ENCODE data around the gene LRRK2. TPM values are rescaled to one million over a fixed set of nuclear protein-coding genes. Genes with fewer than 3 reads are reported as not detected.

LRRK2 gene
- total and polyA plus RNA-seq, 2 donors from 2014 or later = 8.6 to 110 TPM

DNA sequence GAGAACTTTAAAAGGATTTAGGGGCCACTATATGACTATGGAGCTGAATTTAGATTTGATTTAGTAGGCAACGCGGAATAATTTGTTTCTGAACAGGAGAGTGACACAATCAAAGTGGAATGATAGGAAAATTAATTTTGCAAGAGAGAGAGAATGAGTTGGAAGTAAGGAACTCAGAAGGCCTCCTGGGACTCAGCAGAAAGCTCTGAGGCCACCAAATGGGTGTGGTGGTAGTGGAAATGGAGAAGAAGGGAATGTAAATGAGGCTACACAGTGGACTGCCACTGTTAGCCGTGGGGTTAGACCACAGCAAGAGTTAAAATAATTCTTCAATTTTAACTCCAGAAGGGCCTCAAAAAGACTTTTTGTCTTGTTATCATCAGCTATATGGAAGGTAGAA lies 102.7 kb downstream of the LRRK2 start:
- FAIRE-seq = no peak
- H3K9ac ChIP-seq (ENCODE audit: low read length in 3 of 3) = no peak overlapping the region
- TF ChIP-seq, protein P1, sequence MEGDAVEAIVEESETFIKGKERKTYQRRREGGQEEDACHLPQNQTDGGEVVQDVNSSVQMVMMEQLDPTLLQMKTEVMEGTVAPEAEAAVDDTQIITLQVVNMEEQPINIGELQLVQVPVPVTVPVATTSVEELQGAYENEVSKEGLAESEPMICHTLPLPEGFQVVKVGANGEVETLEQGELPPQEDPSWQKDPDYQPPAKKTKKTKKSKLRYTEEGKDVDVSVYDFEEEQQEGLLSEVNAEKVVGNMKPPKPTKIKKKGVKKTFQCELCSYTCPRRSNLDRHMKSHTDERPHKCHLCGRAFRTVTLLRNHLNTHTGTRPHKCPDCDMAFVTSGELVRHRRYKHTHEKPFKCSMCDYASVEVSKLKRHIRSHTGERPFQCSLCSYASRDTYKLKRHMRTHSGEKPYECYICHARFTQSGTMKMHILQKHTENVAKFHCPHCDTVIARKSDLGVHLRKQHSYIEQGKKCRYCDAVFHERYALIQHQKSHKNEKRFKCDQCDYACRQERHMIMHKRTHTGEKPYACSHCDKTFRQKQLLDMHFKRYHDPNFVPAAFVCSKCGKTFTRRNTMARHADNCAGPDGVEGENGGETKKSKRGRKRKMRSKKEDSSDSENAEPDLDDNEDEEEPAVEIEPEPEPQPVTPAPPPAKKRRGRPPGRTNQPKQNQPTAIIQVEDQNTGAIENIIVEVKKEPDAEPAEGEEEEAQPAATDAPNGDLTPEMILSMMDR (IDR thresholded peaks at IDR 0.05; ENCODE audit: borderline replicate concordance, extremely low read depth, insufficient read depth) = no peak
- H3K4me3 ChIP-seq (ENCODE audit: low read length in 3 of 3) = no peak overlapping the region
- no peaks in the 10 kb centered on the region for H3K27me3 ChIP-seq (ENCODE audit: control insufficient read depth, insufficient read depth, low read length)
- H3K36me3 ChIP-seq (ENCODE audit: control insufficient read depth in 2 of 3, insufficient read depth in 3 of 3, low read length in 3 of 3) = peaks cover 0 to 14% (median 4%) of the 10 kb centered on the region in 3 donors
- peaks cover 0 to 6% (median 2%) of the 10 kb centered on the region in 3 donors for H3K9me3 ChIP-seq (ENCODE audit: control insufficient read depth in 2 of 3, insufficient read depth in 1 of 3, low read length in 3 of 3)
- no peak for DNase-seq
- no peaks in the 10 kb centered on the region for H3K4me1 ChIP-seq (ENCODE audit: control insufficient read depth in 2 of 3, insufficient read depth in 2 of 3, low read depth in 1 of 3, low read length in 3 of 3)
- no peak overlapping the region for H3K27ac ChIP-seq (ENCODE audit: low read depth in 2 of 2, low read length in 2 of 2)
- intact Hi-C loops (cut with DNase I) = no loop called here

DNA sequence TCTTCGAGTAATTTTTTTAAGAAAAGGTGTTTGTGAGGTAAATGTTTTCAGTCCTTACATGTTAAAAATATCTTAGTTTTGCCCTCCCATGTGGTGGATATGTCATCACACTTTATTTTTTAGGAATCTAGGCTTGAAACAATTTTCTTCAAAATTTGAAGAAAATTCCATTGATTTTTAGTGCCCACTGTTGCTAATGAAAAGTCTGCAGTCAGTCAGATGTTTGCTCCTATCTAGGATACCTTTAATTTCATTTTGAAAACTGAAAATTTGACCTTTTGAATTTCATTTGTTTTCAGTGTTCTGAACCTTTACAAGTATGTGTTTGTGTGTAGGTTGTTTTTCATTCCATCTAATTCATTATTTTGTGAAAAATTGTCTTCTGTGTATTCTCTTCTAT lies 105.4 kb downstream of the LRRK2 start:
- FAIRE-seq (no peak), DNase-seq (no peak)
- no peak overlapping the region for H3K9ac ChIP-seq (ENCODE audit: low read length in 3 of 3)
- peaks cover 2 to 26% (median 9%) of the 10 kb centered on the region in 3 donors for H3K36me3 ChIP-seq (ENCODE audit: control insufficient read depth in 2 of 3, insufficient read depth in 3 of 3, low read length in 3 of 3)
- intact Hi-C loops (cut with DNase I) = no loop called here
- no peak overlapping the region for H3K4me3 ChIP-seq (ENCODE audit: low read length in 3 of 3)
- H3K27ac ChIP-seq (ENCODE audit: low read depth in 2 of 2, low read length in 2 of 2) = no peak overlapping the region
- H3K4me1 ChIP-seq (ENCODE audit: control insufficient read depth in 2 of 3, insufficient read depth in 2 of 3, low read depth in 1 of 3, low read length in 3 of 3) = no peaks in the 10 kb centered on the region
- peaks cover 0 to 6% (median 2%) of the 10 kb centered on the region in 3 donors for H3K9me3 ChIP-seq (ENCODE audit: control insufficient read depth in 2 of 3, insufficient read depth in 1 of 3, low read length in 3 of 3)
- TF ChIP-seq, protein P1 (IDR thresholded peaks at IDR 0.05; ENCODE audit: borderline replicate concordance, extremely low read depth, insufficient read depth) = no peak
- no peaks in the 10 kb centered on the region for H3K27me3 ChIP-seq (ENCODE audit: control insufficient read depth, insufficient read depth, low read length)

DNA sequence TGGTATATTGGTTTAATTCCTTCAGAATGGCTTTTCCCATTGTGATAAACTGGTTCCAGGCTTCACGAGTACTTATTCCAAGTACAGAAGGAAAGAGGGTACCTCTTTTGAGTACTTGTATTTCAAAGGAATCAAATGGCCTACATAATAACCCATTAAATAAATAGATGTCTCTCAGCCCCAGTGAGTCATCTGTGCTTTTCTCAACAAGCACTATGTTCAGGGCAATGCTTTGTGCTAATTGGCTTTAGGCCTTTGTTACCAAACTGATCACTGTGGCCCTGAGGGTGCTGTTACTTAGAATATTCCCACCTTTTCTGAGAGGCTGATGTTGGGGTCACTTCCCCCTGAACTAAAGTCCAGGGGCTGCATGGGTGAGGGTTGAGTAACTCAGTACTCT lies 107.1 kb downstream of the LRRK2 start:
- FAIRE-seq (no peak), DNase-seq (no peak)
- intact Hi-C loops (cut with DNase I) = no loop called here
- no peak overlapping the region for H3K4me3 ChIP-seq (ENCODE audit: low read length in 3 of 3)
- no peaks in the 10 kb centered on the region for H3K27me3 ChIP-seq (ENCODE audit: control insufficient read depth, insufficient read depth, low read length)
- H3K27ac ChIP-seq (ENCODE audit: low read depth in 2 of 2, low read length in 2 of 2) = no peak overlapping the region
- no peak overlapping the region for H3K9ac ChIP-seq (ENCODE audit: low read length in 3 of 3)
- peaks cover 3 to 33% (median 10%) of the 10 kb centered on the region in 3 donors for H3K36me3 ChIP-seq (ENCODE audit: control insufficient read depth in 2 of 3, insufficient read depth in 3 of 3, low read length in 3 of 3)
- H3K9me3 ChIP-seq (ENCODE audit: control insufficient read depth in 2 of 3, insufficient read depth in 1 of 3, low read length in 3 of 3) = peaks cover 0 to 6% (median 2%) of the 10 kb centered on the region in 3 donors
- TF ChIP-seq, protein P1 (IDR thresholded peaks at IDR 0.05; ENCODE audit: borderline replicate concordance, extremely low read depth, insufficient read depth) = no peak
- no peaks in the 10 kb centered on the region for H3K4me1 ChIP-seq (ENCODE audit: control insufficient read depth in 2 of 3, insufficient read depth in 2 of 3, low read depth in 1 of 3, low read length in 3 of 3)

DNA sequence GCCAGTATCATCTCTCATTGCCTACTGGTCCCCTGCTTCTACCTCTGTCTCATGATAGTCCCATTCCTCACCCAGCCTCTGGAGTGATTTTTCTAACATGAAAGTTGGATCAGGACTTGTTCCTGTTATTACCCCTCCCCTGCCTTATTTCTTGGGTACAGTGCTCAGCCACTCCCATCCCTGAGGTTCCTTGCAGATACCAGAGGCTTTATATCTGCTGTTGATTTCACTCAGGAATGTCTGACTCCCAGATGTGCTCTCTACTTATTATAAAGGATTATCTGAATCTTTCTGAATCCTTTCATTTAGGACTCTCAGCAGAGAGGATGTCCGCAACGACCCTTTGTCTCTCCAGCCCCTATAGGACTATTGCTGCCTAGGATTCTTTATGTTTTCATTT lies 111.2 kb downstream of the LRRK2 start:
- Histone ChIP-seq H3K4me1 (ENCODE audit: control insufficient read depth in 2 of 3, insufficient read depth in 2 of 3, low read depth in 1 of 3, low read length in 3 of 3) (no peaks in the 10 kb centered on the region), H3K27ac (ENCODE audit: low read depth in 2 of 2, low read length in 2 of 2) (no peak overlapping the region), H3K27me3 (ENCODE audit: control insufficient read depth, insufficient read depth, low read length) (no peaks in the 10 kb centered on the region), H3K9ac (ENCODE audit: low read length in 3 of 3) (no peak overlapping the region), H3K4me3 (ENCODE audit: low read length in 3 of 3) (no peak overlapping the region), H3K36me3 (ENCODE audit: control insufficient read depth in 2 of 3, insufficient read depth in 3 of 3, low read length in 3 of 3) (peaks cover 3 to 30% (median 10%) of the 10 kb centered on the region in 3 donors), H3K9me3 (ENCODE audit: control insufficient read depth in 2 of 3, insufficient read depth in 1 of 3, low read length in 3 of 3) (no peaks in the 10 kb centered on the region)
- FAIRE-seq (no peak), DNase-seq (no peak)
- intact Hi-C loops (cut with DNase I) = no loop called here
- TF ChIP-seq, protein P1 (IDR thresholded peaks at IDR 0.05; ENCODE audit: borderline replicate concordance, extremely low read depth, insufficient read depth) = no peak
